ENCODE data around the gene CYP8B1. TPM values are rescaled to one million over a fixed set of nuclear protein-coding genes. Genes with fewer than 3 reads are reported as not detected.

CYP8B1 gene
- total RNA-seq, 4 donors from 2014 or later, result not detected

- Histone ChIP-seq H3K4me1 (peaks cover 0 to 15% (median 2%) of the 10 kb centered on the region in 4 donors), H3K36me3 (no peaks in the 10 kb centered on the region), H3K4me3 (no peak overlapping the region), H3K27me3 (no peaks in the 10 kb centered on the region), H3K9me3 (no peaks in the 10 kb centered on the region), H3K27ac (no peak overlapping the region)
- 87 to 91% methylated on average over 2 of the region's 2 CpGs for whole genome bisulfite sequencing, 2 donors
- no peak for TF ChIP-seq POLR2A (IDR thresholded peaks at IDR 0.05)
- TF ChIP-seq, protein P1, sequence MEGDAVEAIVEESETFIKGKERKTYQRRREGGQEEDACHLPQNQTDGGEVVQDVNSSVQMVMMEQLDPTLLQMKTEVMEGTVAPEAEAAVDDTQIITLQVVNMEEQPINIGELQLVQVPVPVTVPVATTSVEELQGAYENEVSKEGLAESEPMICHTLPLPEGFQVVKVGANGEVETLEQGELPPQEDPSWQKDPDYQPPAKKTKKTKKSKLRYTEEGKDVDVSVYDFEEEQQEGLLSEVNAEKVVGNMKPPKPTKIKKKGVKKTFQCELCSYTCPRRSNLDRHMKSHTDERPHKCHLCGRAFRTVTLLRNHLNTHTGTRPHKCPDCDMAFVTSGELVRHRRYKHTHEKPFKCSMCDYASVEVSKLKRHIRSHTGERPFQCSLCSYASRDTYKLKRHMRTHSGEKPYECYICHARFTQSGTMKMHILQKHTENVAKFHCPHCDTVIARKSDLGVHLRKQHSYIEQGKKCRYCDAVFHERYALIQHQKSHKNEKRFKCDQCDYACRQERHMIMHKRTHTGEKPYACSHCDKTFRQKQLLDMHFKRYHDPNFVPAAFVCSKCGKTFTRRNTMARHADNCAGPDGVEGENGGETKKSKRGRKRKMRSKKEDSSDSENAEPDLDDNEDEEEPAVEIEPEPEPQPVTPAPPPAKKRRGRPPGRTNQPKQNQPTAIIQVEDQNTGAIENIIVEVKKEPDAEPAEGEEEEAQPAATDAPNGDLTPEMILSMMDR (IDR thresholded peaks at IDR 0.05), result no peak
- TF ChIP-seq EP300 (IDR thresholded peaks at IDR 0.05), result no peak
- DNase-seq (ENCODE audit: low spot score in 2 of 2), result no peak
Observed at GRCh38 chr3:42877881-42878280, 2.2 kb upstream of the CYP8B1 start.

GRCh38 chr3:42876940-42877720 is 1.5 kb upstream of the CYP8B1 start:
- Histone ChIP-seq H3K27me3 (no peaks in the 10 kb centered on the region), H3K4me1 (peaks cover 0 to 23% (median 2%) of the 10 kb centered on the region in 4 donors), H3K27ac (peak overlapping the region in 1 of 4 donors; percentile 7), H3K9me3 (no peaks in the 10 kb centered on the region), H3K36me3 (no peaks in the 10 kb centered on the region), H3K4me3 (no peak overlapping the region)
- 75 to 76% methylated on average over 7 of the region's 7 CpGs for WGBS, 2 donors
- DNase-seq (ENCODE audit: low spot score in 2 of 2), result no peak
- TF ChIP-seq, protein P1 (IDR thresholded peaks at IDR 0.05), result no peak
- TF ChIP-seq POLR2A (IDR thresholded peaks at IDR 0.05), result no peak
- TF ChIP-seq EP300 (IDR thresholded peaks at IDR 0.05), result no peak

- Histone ChIP-seq H3K4me1 (peaks cover 0 to 26% (median 2%) of the 10 kb centered on the region in 4 donors), H3K4me3 (no peak overlapping the region), H3K36me3 (no peaks in the 10 kb centered on the region), H3K27me3 (no peaks in the 10 kb centered on the region), H3K9me3 (no peaks in the 10 kb centered on the region), H3K27ac (peak overlapping the region in 1 of 4 donors; percentile 7)
- 57 to 63% methylated on average over 1 of the region's 1 CpG for WGBS, 2 donors
- DNase-seq (ENCODE audit: low spot score in 2 of 2), result no peak
- TF ChIP-seq EP300 (IDR thresholded peaks at IDR 0.05) (no peak), POLR2A (IDR thresholded peaks at IDR 0.05) (no peak)
- TF ChIP-seq, protein P1 (IDR thresholded peaks at IDR 0.05), result no peak
Observed at GRCh38 chr3:42876401-42876800, 722 bp upstream of the CYP8B1 start.

DNA sequence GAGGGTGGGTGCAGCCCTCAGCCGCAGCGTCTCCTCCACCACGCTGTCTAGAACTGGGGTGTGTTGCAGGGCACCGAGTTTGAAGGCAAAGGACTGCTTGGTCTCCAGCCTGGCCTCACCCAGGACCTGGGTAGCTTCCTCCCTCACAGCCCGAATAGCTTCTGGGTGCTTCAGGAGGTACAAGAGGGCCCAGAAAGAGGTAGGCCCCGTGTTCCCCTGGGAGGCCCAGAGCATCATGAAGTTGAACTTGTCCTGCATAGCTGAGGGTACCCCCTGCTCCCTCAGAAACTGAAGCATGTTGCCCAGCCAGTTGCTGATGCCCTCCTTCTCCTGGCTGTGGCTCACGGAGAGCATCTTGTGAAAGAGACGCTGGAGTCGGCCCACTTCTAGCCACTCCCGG is 930 bp downstream of the CYP8B1 start:
- TF ChIP-seq, protein P1 (IDR thresholded peaks at IDR 0.05), result no peak
- TF ChIP-seq POLR2A (IDR thresholded peaks at IDR 0.05), result no peak
- TF ChIP-seq EP300 (IDR thresholded peaks at IDR 0.05), result no peak
- peaks cover 0 to 20% (median 0%) of the 10 kb centered on the region in 4 donors for H3K4me1 ChIP-seq
- H3K27me3 ChIP-seq, result no peaks in the 10 kb centered on the region
- 83 to 92% methylated on average over 9 to 10 of the region's 10 CpGs for WGBS, 2 donors
- no peak overlapping the region for H3K4me3 ChIP-seq
- DNase-seq (ENCODE audit: low spot score in 2 of 2), result no peak
- no peak overlapping the region for H3K27ac ChIP-seq
- no peaks in the 10 kb centered on the region for H3K9me3 ChIP-seq
- no peaks in the 10 kb centered on the region for H3K36me3 ChIP-seq

DNA sequence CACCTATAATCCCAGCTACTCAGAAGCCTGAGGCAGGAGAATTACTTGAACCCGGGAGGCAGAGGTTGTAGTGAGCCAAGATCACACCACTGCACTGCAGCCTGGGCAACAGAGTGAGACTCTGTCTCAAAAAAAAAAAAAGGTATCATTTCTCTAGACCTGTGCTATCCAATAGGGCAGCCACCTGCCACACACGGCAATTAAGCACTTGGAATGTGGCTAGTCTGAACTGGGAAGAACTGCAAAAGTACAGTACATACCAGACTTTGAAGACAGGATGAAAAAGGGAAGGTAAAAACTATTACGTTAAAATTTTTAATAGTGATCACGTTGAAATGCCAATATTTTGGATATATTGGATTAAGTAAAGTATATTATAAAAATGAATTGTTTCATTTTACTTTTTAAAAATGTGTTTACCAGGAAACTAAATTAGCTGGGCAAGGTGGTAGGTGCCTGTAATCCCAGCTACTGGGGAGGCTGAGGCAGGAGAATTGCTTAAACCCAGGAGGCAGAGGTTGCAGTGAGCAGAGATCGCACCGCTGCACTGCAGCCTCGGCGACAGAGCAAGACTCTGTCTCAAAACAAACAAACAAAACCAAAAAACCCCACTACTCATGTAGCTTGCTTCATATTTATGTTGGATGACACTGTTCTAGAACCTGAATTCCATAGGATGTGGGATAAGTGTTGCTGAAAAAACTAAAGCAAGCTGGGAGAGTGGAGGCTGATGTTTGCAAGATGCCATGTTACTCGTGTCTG is 2.3 kb downstream of the CYP8B1 start:
- WGBS, 2 donors, result 76% methylated on average over 9 of the region's 9 CpGs
- Histone ChIP-seq H3K4me1 (peaks cover 0 to 21% (median 0%) of the 10 kb centered on the region in 4 donors), H3K4me3 (peak overlapping the region in 1 of 4 donors; percentile 17)

More for the DNA sequence above, 2.3 kb downstream of the CYP8B1 start:
- peak overlapping the region in 2 of 4 donors; percentile 60 to 72 for H3K27ac ChIP-seq
- H3K27me3 ChIP-seq, result no peaks in the 10 kb centered on the region
- no peaks in the 10 kb centered on the region for H3K9me3 ChIP-seq
- H3K36me3 ChIP-seq, result no peaks in the 10 kb centered on the region
- DNase-seq (ENCODE audit: low spot score in 2 of 2), result no peak
- TF ChIP-seq, protein P1 (IDR thresholded peaks at IDR 0.05), result no peak
- TF ChIP-seq POLR2A (IDR thresholded peaks at IDR 0.05), result no peak

Measured in tibial nerve (tissue), 4 donors.